Esophagus squamous epithelium (tissue), 4 donors: ENCODE measurements around the gene DOCK11.

ENCODE experiments used
- CTCF ChIP-seq, 6 experiments: fragments of 450-650 bp in 4 of 6; fragments of 200-600 bp in 2 of 6; sonication (generic) in 2 of 6; IDR thresholded peaks; one replicate each; pipeline ENCODE4 v1.5.1; 2016 to 2019; ENCODE audit warnings: antibody characterized with exemption in 6 of 6, mild to moderate bottlenecking in 4 of 6, moderate library complexity in 4 of 6
- POLR2A ChIP-seq, 4 donors: fragments of 450-650 bp; IDR thresholded peaks; one replicate each; pipeline ENCODE4 v1.6.1; 2017; ENCODE audit warnings: antibody characterized with exemption in 4 of 4, mild to moderate bottlenecking in 4 of 4, moderate library complexity in 3 of 4

- TF ChIP-seq CTCF (IDR thresholded peaks at IDR 0.05) (no peak), POLR2A (IDR thresholded peaks at IDR 0.05) (no peak)
Measured at GRCh38 chrX:118496763-118497079, 1.1 kb downstream of the DOCK11 start.
